HepG2 (cell line): ENCODE measurements around the gene SERPIND1. TPM values are rescaled to one million over a fixed set of nuclear protein-coding genes. Genes with fewer than 3 reads are reported as not detected.

Experiments used
- ASH2L ChIP-seq: fragments of 300-600, 200-600 bp; sonication (generic); IDR thresholded peaks from 2 replicates; pipeline ENCODE4 v1.7.0; 2017; ENCODE audit warnings: low read depth, mild to moderate bottlenecking, moderate library complexity, mixed read lengths, low read length; ENCODE audit not compliant: insufficient read length
- ATM ChIP-seq: fragments of 450-650 bp; IDR thresholded peaks from 2 replicates; pipeline ENCODE4 v1.7.1; 2017; ENCODE audit warnings: mild to moderate bottlenecking, borderline replicate concordance
- CEBPB ChIP-seq: IDR thresholded peaks from 2 replicates; pipeline ENCODE4 v1.6.1; 2011; ENCODE audit warnings: low read depth, low read length, improper control_type of control experiment, borderline replicate concordance
- FOXA1 ChIP-seq, 2 experiments: fragments of 450-650 bp in 1 of 2; sonication (generic) in 1 of 2; formaldehyde crosslinking in 1 of 2; IDR thresholded peaks; 2 replicates each; pipeline versions ENCODE4 v1.4.0 to v1.6.1; 2016 to 2020; ENCODE audit warnings: missing genetic modification reagents in 1 of 2
- GABPB1 ChIP-seq: IDR thresholded peaks from 2 replicates; pipeline ENCODE4 v1.6.1; 2016; ENCODE audit warnings: mild to moderate bottlenecking, missing genetic modification reagents, moderate library complexity, missing compliant biosample characterization
- KLF6 ChIP-seq: IDR thresholded peaks from 2 replicates; pipeline ENCODE4 v1.8.0; 2016; ENCODE audit warnings: missing biosample characterization, missing genetic modification reagents
- MATR3 ChIP-seq: sonication (generic); formaldehyde crosslinking; IDR thresholded peaks from 2 replicates; pipeline ENCODE4 v1.4.0; 2020; ENCODE audit warnings: missing genetic modification reagents
- NFRKB ChIP-seq: fragments of 450-650 bp; IDR thresholded peaks from 2 replicates; pipeline ENCODE4 v1.6.1; 2017
- ONECUT2 ChIP-seq: sonication (generic); formaldehyde crosslinking; IDR thresholded peaks from 2 replicates; pipeline ENCODE4 v1.4.0; 2020; ENCODE audit warnings: missing genetic modification reagents
- SIN3A ChIP-seq: IDR thresholded peaks from 2 replicates; pipeline ENCODE4 v1.6.1; 2011; ENCODE audit warnings: low read depth, mild to moderate bottlenecking, control low read depth, low read length, borderline replicate concordance
- TBP ChIP-seq: sonication (generic); formaldehyde crosslinking; IDR thresholded peaks from 2 replicates; pipeline ENCODE4 v1.5.0; 2020; ENCODE audit warnings: missing genetic modification reagents
- THAP9 ChIP-seq: sonication (generic); formaldehyde crosslinking; IDR thresholded peaks from 2 replicates; pipeline ENCODE4; 2020; ENCODE audit warnings: missing genetic modification reagents, mild to moderate bottlenecking, borderline replicate concordance
- ZFAT ChIP-seq: sonication (generic); formaldehyde crosslinking; conservative IDR thresholded peaks from 2 replicates; pipeline ENCODE4 v1.8.1; 2023; ENCODE audit warnings: missing genetic modification reagents, inconsistent platforms
- ZNF225 ChIP-seq: sonication (generic); formaldehyde crosslinking; IDR thresholded peaks from 2 replicates; pipeline ENCODE4 v1.4.0; 2020; ENCODE audit warnings: mild to moderate bottlenecking, missing genetic modification reagents
- ZNF280B ChIP-seq: sonication (generic); formaldehyde crosslinking; IDR thresholded peaks from 2 replicates; pipeline ENCODE4 v1.5.0; 2020; ENCODE audit warnings: missing genetic modification reagents, mild to moderate bottlenecking, borderline replicate concordance
- ZNF574 ChIP-seq: sonication (generic); formaldehyde crosslinking; IDR thresholded peaks from 2 replicates; pipeline ENCODE4 v1.4.0; 2020; ENCODE audit warnings: missing genetic modification reagents
- ZNF788 ChIP-seq: sonication (generic); formaldehyde crosslinking; IDR thresholded peaks from 2 replicates; pipeline ENCODE4 v1.5.0; 2020; ENCODE audit warnings: mild to moderate bottlenecking, missing genetic modification reagents, borderline replicate concordance
- ZSCAN12 ChIP-seq: sonication (generic); formaldehyde crosslinking; IDR thresholded peaks from 2 replicates; pipeline ENCODE4 v1.9.0; 2021; ENCODE audit warnings: mild to moderate bottlenecking, missing genetic modification reagents
- ZXDC ChIP-seq: sonication (generic); formaldehyde crosslinking; IDR thresholded peaks from 2 replicates; pipeline ENCODE4 v1.5.0; 2020; ENCODE audit warnings: mild to moderate bottlenecking, missing genetic modification reagents
- polyA plus RNA-seq, 8 experiments: library from polyadenylated mRNA; depleted of rRNA in 3 of 8; stranded (reverse) in 7 of 8; unstranded in 1 of 8; fragments of >200 nt; fragmentation: Illumina TruSeq in 4 of 8; extraction: Trizol in 4 of 8; gene quantifications; 2 replicates each; pipeline versions ENCODE4 v1.2.1 to v1.2.3, GENCODE V29; 2011 to 2016; ENCODE audit warnings: low read depth in 4 of 8, missing spikeins in 1 of 8, mixed read lengths in 1 of 8; ENCODE audit not compliant: insufficient read depth in 1 of 8
- total RNA-seq, 5 experiments: library from RNA; depleted of rRNA; stranded (reverse); fragments of >200 nt; fragmentation: Illumina TruSeq; extraction: Trizol; gene quantifications; 2 replicates each; pipeline ENCODE4 v1.2.3, GENCODE V29; 2016; ENCODE audit warnings: low read depth in 1 of 5

Gene SERPIND1
- total and polyA plus RNA-seq, 2 of the 13 experiments (the other 11 are each of a cell fraction or from before 2014, with no cell fraction given): 111 to 350 TPM

- no peak for TF ChIP-seq THAP9 (CRISPR knock-in tag)
- no peak for TF ChIP-seq ZFAT (CRISPR knock-in tag)
- 0 out of 2 replicates have a peak, but pooled peaks have one; percentile 49 for TF ChIP-seq ZNF574
- TF ChIP-seq KLF6 (CRISPR knock-in tag): peak; percentile 89; the same call in 1 of the 2 replicates
- 0 out of 2 replicates have a peak, but pooled peaks have one; percentile 34 for TF ChIP-seq ONECUT2 (CRISPR knock-in tag)
- TF ChIP-seq ZNF225: no peak
- no peak; the same call in 1 of the 2 replicates for TF ChIP-seq ZNF788 (CRISPR knock-in tag)
- no peak for TF ChIP-seq ZSCAN12 (CRISPR knock-in tag)
- peak; percentile 56; the same call in 1 of the 2 replicates for TF ChIP-seq SIN3A
- TF ChIP-seq ATM: no peak
- TF ChIP-seq MATR3 (CRISPR knock-in tag): no peak
- peak; percentile 83 for TF ChIP-seq FOXA1 (IDR thresholded peaks at IDR 0.05)
- peak; percentile 98 for TF ChIP-seq FOXA1 (CRISPR knock-in tag; IDR thresholded peaks at IDR 0.05)
- TF ChIP-seq ZNF280B (CRISPR knock-in tag): no peak
- 0 out of 2 replicates have a peak, but pooled peaks have one; percentile 17 for TF ChIP-seq GABPB1 (CRISPR knock-in tag)
- TF ChIP-seq CEBPB: peak; percentile 95
- TF ChIP-seq ASH2L: peak; percentile 57
- no peak for TF ChIP-seq ZXDC (CRISPR knock-in tag)
- TF ChIP-seq NFRKB: no peak
- no peak for TF ChIP-seq TBP
These were observed 3.7 kb downstream of the SERPIND1 start (continued) for GRCh38 chr22:20777420-20778177.
